GM21717 (cell line): ENCODE data around the gene GRIN1.
A peak's percentile ranks its signal among the peaks of the same experiment; 100 is the strongest.
"Not testable (repeated sequence)": the region's sequence is repeated elsewhere in the genome, so short reads cannot be mapped to it uniquely, and the experiment has no call there.

ENCODE experiments used
- ATAC-seq: cut with Tn5 transposase; IDR thresholded peaks from one replicate; pipeline ENCODE4 v1.9.1; 2021; ENCODE audit warnings: mild to moderate bottlenecking, moderate library complexity; ENCODE audit not compliant: unreplicated experiment

Gene GRIN1

DNA sequence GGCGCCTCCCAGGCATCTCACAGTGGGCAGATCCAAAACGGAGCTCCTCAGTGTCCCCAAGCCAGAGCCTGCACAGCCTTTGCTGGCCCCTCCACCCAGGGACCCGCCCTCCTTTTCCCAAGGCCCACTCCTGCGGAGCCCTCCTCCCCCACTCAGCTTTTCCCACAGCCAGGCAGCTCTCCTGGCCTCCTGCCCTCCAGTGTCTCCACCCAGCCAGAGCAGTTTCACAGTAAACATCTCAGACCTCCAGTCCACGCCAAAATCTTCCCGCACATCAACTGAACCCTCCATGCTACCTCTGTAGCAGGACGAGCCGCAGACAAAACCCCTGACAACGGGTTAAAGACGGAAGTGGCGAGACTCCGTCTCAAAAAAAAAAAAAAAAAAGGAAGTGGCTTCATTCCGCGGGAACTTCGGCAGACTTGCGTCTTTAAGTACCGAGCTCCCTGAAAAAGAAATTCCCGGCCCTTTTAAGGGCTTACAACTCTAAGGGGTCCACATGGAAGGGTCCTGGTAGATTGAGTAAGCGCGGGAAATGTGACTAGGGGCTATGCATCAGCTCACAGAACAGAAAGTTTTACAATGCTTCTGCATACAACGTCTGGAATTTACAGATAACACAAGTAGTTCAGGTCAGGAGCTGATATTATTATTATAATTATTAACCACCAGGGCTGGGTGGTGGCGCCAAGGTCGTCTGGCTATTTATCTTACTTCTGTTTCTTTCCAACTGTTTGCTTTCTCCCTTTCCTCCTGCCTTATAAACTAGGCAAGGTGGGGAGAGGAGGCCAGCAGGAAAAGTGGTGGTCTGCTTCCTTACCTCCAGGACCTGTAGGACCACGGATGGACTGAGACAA lies 11.4 kb upstream of the GRIN1 start:
- no peak for ATAC-seq

DNA sequence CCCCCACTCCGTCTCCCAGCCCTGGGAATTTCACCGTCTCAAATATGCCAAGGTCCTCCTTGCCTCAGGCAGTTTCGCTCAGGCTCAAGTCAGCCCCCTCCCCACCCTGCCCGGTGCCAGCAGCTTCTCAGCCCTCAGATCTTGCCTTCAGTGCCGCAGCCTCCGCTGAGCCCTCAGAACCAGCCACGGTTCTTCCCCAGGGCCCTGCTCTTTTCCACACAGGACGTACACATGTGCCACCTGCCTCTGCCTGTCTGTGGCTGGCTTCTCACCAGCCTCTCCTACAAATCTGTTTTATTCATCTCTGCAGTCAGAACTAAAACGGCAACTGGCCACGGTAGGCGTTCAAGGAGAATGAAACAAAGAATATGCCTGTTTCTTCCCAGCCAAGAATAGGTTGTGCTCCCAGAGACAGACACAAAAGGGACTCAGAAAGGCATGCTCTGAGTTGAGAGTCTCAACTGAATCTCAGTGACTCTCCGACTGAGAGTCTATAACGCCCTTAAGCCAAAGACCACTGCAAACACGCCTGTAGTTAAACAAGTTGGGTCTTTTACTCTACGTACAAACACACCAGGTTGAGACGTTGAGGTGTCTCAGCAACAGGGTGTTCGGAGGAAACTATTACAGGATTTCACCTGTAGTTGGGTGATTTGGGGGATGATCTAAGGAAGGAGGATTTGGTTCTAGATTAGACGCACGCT lies 10.6 kb upstream of the GRIN1 start:
- no peak for ATAC-seq

DNA sequence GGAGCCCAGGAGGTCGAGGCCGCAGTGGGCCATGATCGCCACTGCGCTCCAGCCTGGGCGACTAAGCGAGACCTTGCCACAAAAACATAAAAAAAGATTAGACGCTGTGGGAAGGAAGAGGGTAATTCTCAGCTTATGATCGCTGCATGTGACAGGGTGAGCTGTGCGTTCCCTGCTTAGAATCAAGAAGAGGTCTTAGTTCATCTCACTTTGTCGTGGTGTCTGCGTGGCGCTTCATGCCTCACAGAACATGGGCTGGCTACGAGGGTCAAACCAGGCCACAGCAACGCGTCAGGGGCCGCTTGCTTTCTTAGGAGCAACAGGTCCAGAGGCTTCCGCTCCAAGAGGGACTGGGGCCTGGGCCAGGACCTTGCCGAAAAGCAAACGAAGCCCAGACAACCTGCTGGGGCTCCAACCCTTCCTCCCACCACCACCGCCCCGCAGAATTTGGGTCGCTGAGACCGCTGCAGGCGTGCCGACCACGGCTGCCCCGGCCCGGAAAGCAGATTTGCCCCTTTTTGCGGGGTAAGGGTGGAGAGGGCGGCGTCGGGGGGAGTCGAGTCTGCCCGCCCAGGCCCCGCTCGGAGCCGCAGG lies 10.0 kb upstream of the GRIN1 start:
- ATAC-seq: no peak

DNA sequence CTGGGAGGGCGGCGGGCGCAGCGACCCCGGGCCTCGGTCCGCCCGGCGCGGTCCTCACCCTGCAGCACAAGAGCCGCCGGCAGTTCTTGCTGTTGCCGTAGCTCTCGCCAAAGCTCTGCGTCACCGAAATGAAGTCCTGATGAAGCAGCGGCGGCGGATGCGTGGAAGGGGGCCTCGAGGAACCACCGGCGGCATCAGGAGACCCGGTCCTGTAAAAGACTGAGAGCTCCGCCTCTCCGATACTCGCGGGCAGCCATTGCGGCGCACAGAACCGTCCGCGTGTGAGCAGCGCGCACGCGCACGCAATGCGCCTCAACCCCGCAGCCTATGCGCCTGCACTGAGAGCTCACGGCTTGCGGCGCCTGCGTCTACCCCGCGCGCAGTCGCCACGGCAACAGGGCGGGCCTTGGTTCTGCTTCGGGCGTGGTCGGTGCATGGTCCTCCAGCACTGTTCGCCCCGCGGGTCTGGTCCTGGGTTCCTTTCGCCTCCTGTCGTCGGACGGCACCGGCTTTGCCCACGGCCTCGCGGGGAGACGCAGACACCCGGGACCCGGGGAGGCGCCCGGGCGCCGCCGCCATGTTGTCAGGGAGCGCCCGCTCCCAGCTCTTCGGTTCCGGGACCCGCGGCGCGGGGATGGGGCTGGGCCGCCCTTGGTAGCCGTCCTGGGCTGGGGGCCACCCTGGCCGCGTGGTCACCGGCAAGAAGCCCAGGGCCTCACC lies 9.3 kb upstream of the GRIN1 start:
- ATAC-seq: peak; percentile 56

DNA sequence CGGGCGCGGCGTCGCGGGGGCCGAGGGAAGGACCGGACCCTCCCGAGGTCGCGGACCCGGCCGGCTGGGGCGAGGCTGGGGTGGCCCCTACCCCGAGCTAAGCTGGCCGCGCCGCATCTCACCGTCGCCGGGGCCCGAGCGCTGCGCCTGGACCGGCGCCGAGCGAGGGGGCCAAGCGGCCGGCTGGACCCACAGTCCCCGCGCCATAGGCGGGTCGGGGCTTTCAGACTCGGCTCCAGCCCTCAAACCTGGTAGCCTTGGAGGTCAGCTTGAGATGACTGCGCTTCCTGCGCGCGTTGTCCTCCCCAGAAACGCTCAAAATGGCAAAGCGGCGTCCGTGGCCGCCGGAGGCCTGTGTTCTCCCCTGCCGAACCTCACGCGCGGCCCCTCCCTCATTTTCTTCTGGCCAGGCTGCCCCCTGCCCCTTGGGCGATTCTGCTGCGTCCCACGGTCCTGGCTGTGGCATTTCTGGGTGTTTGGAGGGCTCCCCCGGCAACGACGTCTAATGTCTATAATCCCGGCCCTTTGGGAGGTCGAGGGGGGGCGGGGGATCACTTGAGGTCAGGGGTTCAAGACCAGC lies 8.7 kb upstream of the GRIN1 start:
- no peak for ATAC-seq

DNA sequence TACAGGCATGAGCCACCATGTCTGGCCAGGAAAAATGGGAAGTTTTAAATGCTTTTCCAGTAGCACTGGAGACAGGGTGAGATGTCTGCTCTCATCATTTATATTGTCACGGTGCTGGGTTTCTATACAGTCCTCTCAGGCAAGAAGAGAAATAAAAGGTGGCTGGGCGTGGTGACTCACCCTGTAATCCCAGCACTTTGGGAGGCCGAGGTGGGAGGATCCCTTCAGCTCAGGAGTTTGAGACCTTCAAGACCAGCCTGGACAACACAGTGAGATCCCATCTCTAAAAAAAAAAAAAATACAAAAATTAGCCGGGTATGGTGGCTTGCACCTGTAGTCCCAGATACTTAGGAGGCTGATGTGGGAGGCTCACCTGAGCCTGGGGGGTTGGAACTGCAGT lies 4.8 kb upstream of the GRIN1 start:
- no peak for ATAC-seq

DNA sequence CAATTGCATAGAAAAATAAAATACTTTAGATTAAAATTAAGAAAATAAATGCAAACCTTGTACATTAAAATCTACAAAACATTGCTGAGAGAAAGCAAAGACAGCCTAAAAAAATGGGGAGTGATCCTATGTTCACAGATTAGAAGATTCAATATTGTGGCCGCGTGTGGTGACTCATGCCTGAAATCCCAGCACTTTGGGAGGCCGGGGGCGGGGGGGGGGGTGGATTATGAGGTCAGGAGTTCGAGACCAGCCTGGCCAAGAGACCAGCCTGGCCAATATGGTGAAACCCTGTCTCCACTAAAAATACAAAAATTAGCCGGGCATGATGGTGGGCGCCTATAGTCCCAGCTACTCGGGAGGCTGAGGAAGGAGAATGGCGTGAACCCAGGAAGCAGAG lies 3.8 kb upstream of the GRIN1 start:
- ATAC-seq: not testable (repeated sequence)

DNA sequence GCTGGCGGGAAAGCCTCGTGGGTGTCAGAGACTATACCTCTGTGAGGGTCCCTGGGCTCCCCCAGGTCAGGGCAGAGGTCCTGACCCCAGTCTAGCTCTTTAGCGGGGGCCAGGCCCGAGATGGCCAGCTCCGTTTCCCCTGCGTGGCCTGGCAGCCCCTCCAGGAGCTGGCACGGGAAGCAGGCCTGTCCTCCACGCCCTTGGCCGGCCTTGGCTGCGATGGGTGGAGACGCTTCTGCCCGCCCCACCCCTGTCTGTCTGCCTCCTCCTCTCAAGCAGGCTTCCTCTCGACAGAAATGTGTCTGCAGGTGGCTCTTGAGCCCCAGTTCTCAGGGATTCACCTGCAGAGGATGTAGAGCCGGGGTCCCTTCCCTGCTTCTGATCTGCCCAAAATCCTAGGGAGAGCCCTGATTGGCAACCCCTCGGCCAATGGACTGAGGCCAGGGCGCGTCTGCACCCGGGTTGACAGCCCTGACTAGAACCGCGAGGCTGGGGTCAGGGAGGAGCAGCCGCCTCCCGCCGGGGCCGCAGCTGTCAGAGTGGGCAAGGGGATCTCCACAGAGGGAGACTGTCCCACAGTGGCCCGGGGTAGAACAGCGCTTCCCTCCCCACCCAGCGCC lies 2.6 kb upstream of the GRIN1 start:
- no peak for ATAC-seq

DNA sequence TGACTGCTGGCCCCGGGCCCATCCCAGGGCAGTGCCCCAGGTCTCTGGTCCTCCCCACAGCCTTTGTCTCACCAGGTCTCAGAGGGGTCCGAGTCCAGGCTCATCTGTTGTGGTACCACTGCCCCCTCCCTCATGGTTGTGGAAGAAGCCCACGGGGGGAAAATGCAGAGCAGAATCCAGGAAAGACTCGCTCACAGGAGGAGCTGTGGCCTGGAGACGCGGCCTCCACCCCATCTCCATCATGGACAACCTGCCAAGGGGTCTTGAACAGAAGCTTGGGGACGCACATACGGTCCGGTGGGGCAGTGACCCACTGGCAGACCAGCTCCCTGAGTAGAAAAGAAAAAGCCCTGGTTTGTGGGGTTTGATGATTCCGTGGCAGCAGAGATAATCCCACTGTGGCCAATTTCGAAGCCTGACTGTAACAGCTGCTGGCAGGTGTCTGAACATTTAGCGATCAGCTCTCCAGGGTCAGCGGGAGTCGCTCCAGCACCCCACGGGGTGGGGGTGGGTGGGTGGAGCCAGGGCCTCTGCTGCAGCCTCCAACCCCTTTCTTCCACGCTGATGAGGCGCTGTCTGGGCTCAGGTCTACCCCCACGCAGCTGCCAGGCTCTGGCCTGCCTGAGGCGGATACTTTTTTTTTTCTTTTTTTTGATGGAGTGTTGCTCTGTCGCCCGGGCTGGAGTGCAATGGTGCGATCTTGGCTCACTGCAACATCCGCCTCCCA lies 1.9 kb upstream of the GRIN1 start:
- ATAC-seq: no peak

DNA sequence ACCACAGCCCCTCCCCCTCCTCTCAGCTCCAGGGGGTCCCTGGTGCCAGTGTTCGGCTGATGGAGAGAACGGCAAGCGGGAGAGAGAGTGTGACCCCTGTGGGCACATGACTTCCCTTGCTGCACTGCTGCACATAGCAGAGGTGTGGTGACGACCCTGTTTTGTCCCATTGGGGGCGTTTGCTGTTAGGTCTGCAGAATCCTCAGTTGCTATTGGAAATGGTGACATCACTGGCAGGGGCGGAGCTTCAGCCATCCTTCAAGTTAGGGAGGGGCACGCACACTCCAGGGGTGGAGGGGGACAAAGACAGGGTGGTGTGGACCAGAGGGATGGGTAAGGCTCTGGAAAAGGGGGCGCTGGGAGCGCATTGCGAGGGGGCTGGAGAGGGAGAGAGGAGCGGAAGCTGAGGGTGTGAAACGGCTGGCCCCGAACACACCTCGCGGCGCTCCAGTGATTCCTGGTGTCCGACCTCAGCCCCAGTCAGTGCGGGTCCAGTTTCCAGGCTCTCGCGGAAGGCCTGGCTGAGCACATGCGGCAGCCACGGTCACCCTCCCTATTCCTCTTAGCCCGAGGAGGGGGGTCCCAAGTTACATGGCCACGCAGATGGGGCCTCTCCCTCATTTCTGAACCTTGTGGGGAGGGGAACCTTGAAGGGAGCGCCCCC lies 764 bp upstream of the GRIN1 start:
- ATAC-seq: no peak

DNA sequence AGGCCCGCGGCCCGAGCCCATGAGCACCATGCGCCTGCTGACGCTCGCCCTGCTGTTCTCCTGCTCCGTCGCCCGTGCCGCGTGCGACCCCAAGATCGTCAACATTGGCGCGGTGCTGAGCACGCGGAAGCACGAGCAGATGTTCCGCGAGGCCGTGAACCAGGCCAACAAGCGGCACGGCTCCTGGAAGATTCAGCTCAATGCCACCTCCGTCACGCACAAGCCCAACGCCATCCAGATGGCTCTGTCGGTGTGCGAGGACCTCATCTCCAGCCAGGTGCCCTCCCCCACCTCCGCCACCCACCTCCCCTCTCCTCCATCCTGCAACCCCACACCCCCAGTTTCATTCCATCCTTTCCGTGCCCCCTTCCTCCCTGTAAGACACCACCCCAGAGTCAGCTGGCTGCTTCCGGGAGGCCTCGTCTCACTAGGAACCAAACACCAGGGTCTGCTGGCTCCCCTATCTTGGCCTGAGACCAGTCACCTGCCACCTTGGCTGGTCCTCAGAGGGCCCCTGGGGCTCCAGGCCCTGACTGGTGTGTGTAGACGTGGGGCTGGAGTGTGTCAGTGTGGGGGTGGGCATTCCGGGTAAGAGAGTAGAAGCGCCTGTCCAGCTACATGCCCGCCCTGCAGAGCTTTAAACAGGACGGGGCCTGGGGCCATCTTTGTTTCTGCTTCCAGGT lies 655 bp downstream of the GRIN1 start:
- no peak for ATAC-seq

DNA sequence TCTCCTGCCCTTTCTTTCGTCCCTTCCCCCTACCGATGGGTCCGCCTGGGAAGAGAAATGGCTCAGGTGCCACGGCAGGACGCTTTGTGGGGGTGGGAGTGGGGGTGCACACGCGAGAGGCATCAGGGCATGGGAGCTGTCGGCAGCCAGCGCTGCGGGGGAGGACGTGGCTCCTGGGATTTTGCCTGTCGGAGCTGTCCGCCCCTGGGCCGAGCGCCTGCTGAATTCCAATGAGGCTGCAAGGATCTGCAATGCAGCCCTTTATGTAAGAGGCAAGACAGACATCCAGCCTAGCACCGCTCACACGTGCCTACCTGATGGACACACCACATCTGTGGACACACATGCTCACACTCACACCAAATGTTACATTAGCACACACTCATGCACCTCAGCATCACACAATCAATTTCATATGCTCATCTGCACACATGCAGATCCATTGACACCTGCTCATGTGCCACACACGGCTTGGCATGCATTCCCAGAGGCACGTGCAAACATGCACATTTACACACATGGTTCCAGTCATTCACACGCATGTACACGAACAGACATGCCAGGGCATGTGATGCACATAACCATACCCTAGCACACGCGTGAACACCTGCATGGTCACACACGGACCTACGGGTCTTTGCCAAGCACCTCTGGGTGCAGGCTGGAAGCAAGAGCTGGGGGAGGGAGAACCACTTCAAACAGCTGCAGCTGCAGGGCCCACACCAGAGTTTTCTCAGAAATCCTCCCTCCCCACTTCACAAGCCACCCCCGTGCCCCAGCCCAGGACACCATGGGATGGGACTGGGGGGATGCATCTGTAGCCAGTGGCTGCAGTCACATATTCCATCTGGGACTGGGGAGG lies 1.4 kb downstream of the GRIN1 start:
- no peak for ATAC-seq

DNA sequence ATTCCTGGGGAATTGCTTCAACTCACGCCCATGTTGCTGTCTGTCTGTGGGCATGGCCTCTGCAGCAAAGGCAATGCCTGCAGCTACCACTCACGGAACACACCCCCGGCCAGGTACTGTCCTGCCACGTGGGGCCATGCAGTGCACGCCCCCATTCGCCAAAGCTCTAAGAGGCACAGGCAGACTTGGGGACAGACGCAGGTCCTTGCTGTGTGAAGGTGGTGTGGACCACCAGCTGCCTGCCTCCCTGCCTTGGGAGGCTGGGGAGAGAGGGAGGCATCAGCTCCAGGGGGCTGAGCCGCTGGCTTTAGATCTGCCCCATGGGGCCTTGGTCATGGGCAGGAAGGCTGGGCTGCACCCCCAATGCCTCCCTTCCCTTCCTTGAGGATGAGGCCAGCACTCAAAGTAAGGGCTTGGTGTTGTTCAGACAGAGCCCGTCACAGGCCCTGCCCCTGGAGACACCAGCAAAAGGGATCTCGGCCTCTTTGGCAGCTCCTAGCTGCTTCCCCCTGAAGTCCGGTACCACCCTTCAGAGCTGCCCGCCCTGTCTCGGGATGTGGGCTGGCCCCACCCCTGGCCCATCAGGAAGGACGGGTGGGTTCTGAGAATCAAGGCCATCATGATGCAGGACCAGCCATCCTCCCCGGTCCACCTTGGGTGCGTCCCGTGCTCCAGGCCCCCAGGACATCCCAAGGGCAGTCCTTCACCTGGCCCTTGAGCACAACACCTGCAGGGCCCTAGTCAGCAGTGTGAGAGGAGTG lies 2.3 kb downstream of the GRIN1 start:
- no peak for ATAC-seq

DNA sequence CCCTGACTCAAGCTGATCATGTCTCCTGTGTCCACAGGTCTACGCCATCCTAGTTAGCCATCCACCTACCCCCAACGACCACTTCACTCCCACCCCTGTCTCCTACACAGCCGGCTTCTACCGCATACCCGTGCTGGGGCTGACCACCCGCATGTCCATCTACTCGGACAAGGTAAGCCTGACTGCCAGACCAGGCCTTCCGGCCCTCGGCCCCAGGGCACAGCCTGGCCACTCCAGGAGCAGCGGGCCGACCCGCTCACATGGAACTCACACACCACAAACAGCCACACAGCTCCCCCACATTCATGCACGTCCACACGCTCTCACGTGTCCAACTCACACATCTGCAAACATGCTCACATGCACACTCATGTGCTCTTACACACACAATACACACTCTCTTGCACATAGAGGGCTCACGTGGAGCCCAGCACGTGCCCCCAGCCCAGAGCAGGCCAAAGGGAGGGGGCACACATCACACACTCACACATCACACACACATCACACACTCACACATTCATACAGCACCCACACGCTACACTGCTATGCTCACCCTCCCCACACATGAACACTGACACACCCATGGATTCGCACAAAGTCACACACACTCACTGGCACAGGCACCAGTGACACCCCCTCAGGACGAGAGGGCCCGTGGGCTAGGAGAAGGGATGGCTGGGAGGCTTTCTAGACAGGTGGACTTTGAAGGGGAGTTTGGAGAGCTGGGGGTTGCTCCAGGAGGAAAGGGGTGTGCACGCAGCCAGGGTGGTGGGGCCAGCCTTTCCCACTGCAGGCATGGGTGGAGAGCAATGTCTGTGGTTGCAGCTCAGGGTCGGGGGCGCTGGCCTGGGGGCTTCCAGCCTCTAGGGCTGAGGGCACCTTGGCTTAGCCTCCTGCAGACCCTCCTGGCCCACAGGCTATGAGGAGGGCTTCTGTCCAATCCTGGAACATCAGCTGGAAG lies 3.3 kb downstream of the GRIN1 start:
- ATAC-seq: no peak

DNA sequence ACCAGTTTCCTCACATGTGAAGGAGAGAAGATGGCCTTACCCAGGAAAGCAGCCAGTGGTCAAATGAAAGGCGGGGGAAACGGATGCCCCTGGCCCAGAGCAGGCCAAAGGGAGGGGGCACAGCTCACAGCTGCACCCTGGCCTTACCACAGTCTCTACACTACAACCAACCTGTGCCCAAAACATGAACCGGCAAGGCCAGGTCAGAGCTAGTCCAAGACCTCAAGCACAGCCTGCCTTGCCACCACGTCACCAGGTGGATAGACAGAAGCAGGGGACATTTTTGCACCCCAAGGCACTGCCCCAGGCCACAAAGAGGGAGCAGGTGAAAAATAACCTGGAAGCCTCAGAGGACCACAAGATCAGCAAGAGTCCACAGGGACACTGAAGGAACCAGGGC lies 4.5 kb downstream of the GRIN1 start:
- no peak for ATAC-seq
